GM13976 (cell line): ENCODE data around the gene PBX3.

Experiments used
- DNase-seq: peaks from one replicate; pipeline ENCODE4 v3.0.0; 2012; ENCODE audit warnings: low spot score
- in situ Hi-C: fragments of 300-500 bp; cut with MboI; formaldehyde crosslinking; loops from one replicate; pipeline ENCODE4 v1.12.0; 2022; ENCODE audit warnings: low sequenced_read_pairs, mixed read lengths, inconsistent platforms; ENCODE audit not compliant: unreplicated experiment
- TF ChIP-seq, protein P1 (sequence below): IDR thresholded peaks from 2 replicates; pipeline ENCODE4 v1.5.1; 2012; ENCODE audit warnings: borderline replicate concordance, mild to moderate bottlenecking; ENCODE audit not compliant: insufficient read depth; ENCODE audit errors: extremely low read depth, missing control alignments, control extremely low read depth

The PBX3 gene

GRCh38 chr9:125983681-125984080 lies 236.5 kb downstream of the PBX3 start:
- TF ChIP-seq, protein P1, sequence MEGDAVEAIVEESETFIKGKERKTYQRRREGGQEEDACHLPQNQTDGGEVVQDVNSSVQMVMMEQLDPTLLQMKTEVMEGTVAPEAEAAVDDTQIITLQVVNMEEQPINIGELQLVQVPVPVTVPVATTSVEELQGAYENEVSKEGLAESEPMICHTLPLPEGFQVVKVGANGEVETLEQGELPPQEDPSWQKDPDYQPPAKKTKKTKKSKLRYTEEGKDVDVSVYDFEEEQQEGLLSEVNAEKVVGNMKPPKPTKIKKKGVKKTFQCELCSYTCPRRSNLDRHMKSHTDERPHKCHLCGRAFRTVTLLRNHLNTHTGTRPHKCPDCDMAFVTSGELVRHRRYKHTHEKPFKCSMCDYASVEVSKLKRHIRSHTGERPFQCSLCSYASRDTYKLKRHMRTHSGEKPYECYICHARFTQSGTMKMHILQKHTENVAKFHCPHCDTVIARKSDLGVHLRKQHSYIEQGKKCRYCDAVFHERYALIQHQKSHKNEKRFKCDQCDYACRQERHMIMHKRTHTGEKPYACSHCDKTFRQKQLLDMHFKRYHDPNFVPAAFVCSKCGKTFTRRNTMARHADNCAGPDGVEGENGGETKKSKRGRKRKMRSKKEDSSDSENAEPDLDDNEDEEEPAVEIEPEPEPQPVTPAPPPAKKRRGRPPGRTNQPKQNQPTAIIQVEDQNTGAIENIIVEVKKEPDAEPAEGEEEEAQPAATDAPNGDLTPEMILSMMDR: no peak
- in situ Hi-C loops: no loop called here
- no peak for DNase-seq

- in situ Hi-C loops: no loop called here
These were observed 237.3 kb downstream of the PBX3 start for GRCh38 chr9:125984461-125984860.

GRCh38 chr9:125985142-125985997 lies 238.2 kb downstream of the PBX3 start:
- TF ChIP-seq, protein P1: no peak
- in situ Hi-C loops: no loop called here
- DNase-seq: no peak

More at GRCh38 chr9:125984461-125984860, 237.3 kb downstream of the PBX3 start:
- TF ChIP-seq, protein P1: no peak
- DNase-seq: no peak

DNA sequence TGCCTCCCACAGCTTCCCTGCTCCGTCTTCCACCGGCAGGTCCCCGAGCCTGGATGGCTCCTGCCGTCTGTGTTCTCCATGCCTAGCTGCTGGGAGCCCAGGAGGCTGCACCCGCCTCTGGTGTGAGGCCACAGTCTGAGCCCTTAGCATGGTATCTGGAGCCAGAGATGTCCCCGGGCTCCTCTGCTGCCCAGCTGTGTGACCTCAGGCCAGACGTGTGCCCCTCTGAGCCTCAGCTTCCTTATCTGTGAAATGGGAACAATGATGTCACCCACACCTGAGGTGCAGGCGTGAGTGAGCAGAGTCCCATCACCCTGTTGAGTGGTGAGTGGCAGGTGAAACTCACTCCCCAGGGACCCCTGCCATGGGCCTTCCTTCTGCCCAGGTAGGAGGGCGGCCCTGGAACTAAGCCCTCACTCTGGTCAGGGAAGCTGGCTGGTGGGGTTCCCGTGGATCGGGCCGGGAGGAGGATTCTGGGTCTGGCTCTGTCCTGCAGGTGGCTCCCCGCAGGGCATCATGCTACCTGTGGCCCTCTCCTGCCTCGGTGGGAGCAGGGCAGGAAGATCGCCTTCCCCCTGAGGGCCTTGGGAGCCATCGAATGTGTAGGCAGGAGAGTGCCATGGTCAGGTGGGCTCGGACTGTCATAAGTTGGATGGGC lies 239.0 kb downstream of the PBX3 start:
- TF ChIP-seq, protein P1: no peak
- in situ Hi-C loops: no loop called here
- no peak for DNase-seq

DNA sequence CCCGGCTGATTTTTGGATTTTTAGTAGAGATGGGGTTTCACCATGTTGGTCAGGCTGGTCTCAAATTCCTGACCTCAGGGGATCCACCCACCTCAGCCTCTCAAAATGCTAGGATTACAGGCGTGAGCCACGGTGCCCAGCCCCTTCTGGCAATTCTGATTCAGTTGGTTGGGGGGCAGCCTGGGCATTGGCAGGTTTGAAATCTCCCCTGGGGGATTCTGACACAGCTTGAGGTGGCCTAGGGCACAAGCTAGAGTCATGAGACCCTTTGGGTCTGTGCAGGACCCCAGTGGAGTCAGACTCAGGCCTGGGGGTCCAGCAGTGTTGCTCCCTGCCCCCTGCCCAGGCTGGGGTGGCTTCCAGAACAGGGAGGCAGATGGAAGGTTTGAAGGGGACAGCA lies 239.8 kb downstream of the PBX3 start:
- no peak for DNase-seq
- TF ChIP-seq, protein P1: no peak
- in situ Hi-C loops: no loop called here

GRCh38 chr9:125987420-125987819 lies 240.2 kb downstream of the PBX3 start:
- DNase-seq: no peak
- in situ Hi-C loops: no loop called here
- TF ChIP-seq, protein P1: no peak
